GM21423 (cell line): Measurements from ENCODE around the gene SLC48A1.

Source experiments
- ATAC-seq: cut with Tn5 transposase; IDR thresholded peaks from one replicate; pipeline ENCODE4 v1.9.1; 2021; ENCODE audit warnings: mild to moderate bottlenecking, moderate library complexity; ENCODE audit not compliant: unreplicated experiment

Gene SLC48A1

DNA sequence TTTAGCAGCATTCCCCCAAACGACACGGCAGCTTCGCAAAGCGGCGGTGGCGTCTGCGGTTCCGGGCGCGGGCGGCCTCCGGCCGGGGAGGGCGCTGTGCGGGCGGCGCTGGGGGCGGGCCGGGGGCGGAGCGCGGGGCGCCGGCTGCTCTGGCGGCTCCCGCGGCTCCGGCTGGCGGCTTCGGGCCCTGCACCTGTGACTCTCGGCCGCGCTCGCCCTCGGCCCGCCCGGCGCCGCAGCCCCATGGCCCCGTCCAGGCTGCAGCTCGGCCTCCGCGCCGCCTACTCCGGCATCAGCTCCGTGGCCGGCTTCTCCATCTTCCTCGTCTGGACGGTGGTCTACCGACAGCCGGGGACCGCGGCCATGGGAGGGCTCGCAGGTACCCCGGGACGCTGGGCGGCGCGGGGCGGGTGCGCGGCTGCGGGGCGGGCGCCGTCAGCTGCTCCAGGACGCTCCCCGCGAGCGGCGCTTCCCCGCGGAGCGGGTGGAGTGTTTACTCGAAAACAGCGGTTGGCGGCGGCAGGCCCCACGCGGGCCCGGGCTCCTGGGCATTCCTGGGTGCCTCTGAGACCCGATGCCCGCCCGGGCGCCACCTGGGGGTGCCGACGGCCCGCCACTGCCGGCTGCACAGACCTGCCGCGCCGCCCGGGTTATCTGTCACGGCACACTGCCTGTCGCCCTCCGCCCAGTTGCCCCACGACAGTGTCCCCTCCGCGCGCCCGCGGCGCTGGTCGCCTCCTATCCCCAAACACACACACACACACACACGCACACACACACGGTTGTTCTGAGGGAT is at the start of gene SLC48A1:
SLC48A1 (plus strand) TSS at position 177 of the 796 bp plus-strand sequence; CDS start at position 244, 67 bp downstream.
- ATAC-seq: peak; percentile 72

DNA sequence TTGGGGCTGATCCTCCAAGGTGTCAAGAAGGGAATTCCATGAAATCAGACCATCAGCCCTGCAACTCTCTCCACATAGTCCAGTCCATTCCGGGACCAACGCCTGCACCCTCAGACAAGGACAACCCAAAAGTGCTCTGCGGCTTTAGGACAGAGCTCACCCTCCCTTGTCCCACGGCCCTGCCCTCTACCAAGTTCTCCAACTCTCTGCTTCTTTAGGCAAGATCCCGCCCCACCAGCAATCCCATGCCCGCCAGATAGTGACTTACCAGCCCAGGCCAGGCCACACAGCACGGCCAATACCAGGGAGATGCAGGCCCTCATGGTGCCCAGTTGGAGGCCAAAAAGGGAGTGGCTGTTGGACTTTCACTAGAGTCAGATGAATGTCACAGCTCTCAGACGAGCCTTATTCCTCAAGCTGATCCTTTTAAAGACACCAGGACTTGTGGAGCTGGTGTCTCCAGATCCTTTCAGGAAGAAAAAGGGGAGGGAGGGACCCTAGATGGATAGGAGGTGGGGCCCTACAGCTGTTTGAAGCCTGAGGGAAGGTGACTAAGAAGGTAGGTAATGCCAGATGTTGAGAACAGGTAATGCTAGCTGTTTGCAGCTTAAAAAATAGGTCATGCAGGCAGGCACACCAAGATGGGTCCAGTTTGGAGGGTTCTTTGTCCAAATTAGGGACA is 47.8 kb upstream of the SLC48A1 start, which contains the start of gene ENDOU:
ENDOU (minus strand) TSS at position 400 of the 682 bp plus-strand sequence; CDS start at position 323, 77 bp downstream.
- no peak for ATAC-seq

DNA sequence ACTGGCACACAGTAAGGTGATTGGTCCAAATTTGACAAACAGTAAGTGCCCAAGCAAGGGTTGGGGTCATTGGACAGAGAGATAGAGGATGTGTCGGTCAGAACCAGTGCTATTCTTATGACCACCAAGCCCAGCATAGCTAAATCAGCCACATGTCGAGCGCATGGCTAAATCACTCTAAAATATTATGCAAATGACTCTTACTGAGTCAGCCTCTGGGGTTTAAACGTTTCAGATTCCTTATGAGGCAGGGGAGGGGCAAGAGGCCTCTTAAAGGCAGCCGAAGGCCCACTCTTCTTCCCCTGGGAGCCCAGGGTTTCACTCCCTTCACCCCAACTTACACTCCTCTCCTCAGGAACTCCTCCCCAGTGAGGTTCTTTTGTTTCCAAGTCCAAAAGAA is 47.1 kb upstream of the SLC48A1 start:
- ATAC-seq: peak; percentile 76

DNA sequence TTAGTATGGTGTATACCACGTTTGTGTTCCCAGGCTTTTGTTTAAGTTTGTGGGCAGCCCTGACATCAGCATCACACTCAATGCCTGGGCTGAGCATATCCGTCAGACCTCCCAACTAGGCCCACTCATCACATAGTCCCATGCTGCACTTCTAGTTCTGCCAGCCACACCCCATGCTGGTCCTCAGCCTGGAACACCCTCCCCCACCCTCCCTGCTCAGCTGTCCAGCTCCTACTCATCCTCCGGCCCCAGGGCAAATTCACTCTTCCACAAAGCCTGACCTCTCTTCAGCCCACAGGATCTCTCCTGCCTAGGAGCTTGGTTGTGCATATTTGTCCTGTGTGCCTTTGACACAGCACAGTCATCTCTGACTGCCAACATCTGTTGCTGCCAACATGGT is 43.8 kb upstream of the SLC48A1 start:
- no peak for ATAC-seq

DNA sequence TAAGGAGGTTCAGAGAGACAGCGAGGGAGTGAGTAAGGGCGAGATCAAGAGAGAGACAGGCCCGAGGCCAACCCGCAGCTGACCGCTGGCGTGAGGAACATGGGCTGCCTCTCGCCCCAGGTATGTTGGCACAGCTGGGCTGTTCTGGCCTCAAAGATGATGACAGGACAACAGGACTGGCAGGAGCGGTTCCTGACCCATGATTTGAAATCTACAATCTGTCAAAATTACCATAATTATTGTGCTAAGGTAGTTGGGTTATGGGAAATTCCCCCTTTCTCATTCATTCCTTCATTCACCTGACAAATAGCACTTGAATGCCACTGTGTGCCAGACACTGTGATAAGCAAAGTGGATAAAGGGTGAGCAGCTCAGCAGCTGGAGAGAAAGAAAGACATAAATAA is 42.7 kb upstream of the SLC48A1 start:
- no peak for ATAC-seq

DNA sequence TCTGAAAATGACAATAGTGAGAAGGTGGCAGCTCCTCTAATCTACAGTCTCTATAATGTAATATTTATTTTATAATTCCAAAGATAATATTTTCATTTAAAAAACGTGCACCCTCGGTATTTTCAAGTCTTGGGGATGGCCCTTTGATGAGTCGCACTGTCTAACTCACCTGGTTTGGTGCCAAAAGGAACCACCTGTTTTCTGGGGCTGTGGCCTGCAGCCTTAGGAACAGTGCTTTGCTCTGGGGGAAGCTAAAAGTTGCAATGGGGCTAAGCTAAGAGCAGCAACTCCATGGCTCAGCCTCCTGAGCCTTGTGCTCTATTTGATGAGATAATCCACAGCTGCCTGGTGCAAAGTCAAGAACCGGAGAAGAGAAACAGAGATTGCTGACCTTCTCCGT is 41.3 kb upstream of the SLC48A1 start:
- no peak for ATAC-seq

DNA sequence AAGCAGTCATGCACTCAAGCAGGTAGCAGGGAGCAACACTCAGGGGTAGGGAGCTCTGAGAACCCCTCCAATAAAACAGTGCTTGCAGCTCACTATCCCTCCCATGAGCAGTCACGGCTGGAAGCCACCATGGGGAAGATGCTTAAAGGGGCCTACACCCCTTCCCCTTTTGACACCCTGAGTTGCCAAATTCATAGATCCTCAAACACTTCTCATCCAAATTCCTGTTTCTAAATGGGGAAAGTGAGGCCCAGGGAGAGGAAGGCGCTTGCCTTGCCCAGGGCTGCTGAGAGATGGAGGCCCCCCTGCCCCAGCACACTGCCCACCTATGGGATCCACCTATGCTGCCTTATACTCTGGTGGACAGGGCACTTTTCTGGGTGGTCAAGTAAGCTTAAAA is 40.5 kb upstream of the SLC48A1 start:
- ATAC-seq: no peak

DNA sequence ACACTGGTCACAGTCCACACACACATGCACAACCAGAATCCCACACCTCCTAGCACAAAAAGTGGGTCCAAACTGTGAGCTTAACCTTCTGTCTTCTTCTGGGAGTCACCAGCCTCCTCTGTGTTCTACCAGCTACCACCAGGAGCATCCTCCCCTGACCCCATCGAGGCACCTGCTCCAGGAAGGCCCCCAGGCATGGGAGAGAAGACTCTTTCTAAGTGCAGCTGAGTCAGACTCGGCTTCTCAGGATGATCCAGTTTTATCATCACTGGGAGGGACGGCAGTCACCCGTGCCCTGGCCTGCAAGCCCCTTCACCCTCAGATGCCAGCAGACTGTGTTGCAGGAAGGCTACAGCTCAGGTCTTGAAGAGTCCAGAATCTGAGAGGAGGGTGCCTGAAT is 39.9 kb upstream of the SLC48A1 start:
- ATAC-seq: no peak

DNA sequence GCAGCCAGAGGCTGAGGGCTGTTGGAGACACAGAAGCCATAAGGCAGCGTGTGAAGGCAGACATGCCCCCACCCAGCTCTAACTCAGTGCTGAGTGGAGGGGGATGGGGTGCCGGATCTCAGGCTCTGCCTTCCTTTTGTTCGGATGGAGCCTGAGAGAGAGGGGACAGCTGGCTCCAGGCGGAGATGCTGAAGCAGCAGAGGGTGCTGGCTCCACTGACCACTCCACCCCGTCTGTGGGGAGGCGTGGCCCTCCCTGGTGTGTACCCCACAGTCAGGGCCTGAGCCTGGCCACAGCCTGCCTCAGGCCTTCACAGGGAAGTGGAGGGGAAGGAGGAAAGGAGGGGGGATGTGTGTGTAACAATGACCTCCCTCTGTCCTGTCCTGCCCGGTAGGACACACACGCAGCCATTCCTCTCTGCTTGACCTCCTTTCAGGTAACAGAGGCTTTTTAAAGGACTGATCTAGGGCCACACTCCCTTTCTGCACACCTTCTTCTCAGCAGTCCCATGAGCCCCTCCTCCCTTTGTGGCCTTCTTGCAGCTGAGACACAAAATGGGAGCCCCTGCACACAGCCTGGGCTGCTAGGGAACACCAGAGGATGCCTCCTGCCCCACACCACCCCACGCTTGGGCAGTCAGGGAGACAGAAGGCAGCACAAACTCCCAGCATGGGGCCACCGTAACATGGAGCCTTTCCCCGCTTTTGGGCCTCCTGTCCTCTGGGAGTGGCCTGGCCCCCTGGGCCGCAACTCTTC is 38.1 kb upstream of the SLC48A1 start:
- no peak for ATAC-seq

DNA sequence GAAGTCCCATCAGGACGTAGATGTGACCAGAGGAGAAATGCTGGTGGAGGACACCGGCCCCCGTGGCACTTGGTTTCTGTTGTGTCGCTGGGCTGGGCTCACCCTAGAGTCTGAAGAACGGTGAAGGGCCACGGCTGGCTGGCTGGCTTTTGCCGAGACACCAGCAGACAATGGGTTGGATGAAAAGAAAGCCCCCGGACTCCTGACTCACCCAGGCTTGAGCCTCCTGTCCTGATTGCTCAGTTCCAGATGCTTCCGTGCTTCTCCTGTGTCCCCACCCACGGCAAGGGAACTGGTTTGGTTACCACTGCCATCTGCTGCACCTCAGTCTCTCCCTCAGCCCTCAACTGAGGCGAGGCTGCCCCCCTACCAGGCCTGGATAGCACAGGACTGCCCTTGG is 37.4 kb upstream of the SLC48A1 start:
- ATAC-seq: no peak

DNA sequence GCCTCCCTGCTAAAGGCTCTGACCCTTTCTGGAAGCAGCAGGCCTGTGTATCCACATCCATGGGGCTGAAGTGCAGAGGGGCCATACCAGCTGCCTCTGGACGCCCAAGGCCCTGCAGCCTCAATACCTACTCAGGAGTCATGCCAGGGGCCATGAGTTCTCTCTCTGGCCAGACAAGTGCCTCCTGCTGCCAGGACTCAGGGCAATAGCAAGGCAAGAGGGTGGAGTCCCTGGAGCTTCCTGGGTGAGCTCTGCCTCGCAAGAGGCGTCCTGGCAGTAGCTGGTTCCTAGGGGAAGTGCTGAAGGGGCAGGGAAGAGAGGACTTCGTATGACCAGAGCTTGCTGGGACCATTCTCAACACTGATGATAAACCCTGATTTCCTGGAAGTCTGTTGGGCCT is 36.8 kb upstream of the SLC48A1 start:
- no peak for ATAC-seq

DNA sequence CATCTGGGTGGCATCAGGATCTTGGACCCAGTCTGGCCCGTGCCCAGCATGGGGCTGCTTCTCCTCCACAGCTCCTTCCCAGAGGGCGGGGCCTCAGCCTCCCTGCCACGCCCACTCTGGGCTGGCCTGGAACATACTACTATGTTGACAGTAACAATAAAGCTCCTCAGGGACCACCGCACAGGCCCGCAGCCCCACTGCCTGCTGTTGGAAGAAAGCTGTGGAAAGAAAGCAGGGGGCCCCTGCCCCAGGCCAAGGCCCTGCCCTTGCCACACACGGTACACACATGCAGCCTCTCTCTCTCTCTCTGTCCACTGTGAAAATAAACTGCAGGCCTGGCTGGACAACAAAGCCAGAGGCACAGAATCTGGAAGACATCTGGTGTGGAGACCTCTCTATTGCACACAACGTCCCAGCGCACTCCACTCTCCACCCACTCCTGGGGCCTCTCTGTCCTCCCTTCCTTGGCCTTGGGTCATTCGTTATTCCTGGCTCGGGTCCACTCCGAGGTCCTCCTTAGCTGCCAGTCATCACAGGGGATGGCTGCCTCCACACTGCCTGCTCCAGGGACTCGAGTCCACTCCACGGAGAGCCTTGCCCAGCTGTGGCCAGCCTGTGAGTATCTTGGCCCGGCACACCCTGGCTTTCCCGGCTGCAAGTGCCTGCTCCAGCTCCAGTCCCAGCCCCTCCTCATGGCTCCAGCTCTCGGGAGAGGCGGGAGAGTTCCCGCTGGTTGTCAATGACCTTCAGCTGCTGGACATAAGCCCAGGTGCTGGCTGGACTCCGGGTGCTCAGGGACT is 36.0 kb upstream of the SLC48A1 start:
- ATAC-seq: no peak

DNA sequence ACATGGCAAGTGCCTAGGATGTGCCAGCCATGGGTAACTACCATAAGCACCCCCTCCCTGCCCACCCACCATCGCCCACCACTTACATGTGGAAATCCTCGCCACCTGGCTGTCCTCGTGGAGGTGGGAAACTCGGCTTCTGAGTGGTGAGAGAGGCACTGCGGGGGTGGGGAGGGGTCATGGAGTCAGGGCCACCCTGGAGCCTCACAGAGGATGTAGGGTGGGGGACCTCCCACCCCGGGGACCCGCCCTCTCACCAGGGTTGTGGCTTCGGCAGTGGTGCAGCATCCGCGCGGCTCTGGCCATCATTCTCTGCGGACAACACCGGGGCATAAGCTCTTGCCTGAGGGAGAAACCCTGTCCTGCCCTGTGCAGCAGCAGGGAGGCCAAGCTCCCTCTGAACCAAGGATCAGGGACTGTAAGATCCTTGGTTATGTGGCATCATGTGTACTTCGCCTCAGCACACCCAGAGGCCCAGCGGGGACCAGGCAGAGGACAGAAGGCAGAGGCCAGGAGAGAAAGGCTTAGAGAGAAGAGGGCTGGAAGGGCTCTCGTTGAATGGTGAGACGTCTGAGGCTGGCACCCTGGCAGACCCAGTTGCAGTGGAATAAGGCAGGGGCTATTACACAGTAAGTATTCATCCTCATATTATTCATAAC is 35.0 kb upstream of the SLC48A1 start:
- no peak for ATAC-seq

DNA sequence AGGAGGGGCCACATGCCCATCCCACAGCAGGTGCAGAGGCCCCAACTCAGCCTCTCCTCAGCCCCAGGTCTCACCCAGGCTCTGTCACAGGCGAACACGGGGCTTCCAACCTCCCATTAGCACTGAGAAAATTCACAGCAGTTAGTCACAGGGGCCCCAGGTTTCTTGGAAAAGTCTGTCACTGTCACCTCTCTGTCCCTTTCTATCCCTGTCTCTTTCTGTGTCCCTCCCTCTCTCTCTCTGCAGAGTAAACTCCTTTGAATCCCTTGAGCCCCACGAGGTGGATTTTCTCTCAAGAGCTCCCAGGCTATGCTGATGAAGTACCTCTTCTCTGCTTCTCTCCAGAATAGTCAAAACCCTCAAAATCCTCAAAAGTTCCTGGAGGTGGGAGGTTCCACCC is 33.7 kb upstream of the SLC48A1 start:
- no peak for ATAC-seq

DNA sequence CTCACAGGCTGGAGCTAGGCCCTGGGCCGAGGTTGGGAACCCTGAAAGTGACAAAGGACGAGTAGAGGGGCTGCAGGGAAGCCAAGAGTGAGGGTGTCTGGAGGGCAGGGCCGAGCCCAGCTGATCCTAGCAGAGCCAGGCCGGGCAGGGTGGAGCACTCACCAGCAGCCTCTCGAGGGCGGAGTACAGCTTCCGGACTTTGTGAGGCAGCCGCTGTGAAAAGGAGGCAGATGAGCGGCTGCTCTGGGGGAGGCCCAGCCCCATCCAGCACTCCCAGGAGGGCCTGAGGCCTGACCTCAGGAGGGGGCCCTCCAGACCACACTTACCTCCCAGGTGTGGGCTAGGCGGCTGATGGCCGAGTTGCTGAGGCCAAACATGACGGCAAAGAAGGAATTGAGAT is 33.1 kb upstream of the SLC48A1 start:
- ATAC-seq: peak; percentile 66

DNA sequence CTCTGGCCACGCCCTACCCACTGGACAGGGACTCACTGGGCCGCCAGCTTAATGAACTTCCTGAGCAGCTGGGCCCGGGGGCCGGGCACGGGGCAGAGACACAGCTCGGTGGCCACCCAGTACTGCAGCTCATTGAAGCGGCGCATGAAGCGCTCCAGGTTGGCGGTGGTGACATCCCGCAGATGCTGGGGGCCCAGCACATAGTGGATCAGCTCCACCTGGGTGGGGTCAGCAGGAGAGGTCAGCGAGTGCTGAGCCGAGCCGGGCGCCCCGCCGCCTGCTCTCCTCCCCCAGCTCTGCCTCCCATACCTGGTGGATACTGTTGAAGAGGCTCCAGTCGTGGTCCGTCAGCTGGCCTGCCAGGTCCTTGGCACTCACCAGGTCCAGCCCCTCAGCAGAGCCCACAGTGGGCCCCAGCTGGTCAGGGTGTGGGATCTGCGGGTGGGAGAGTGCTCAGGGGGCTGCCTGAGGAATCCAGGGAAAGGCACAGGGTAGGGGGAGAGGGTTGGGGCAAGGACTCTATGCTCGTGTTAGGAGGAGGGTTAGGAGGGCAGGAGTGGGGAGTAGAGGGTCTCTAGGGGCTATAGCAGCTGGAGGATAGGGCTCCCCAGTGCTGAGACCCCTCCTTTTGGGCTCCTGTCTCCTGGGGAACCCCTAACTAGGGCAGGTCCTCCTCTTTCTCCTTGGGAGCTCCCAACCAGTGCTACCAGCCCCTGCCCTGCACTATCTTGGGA is 32.3 kb upstream of the SLC48A1 start:
- peak; percentile 42 for ATAC-seq

DNA sequence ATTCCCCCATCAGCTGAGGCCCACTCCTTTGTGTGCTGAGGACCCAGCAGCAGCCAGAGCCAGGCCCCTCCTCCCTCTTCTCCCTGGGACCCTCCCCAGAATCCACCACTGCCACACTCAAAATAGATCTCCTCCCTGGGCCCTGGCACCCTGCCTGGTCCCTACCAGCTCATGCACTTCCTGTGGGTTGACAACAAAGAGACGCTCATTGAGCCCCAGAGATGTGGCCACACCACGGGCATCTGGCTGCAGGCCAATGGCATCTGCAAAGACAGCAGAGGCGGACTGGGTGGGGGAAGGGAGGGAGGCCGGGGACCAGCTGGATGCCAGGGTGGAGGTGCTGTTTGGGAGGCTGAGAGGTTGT is 31.7 kb upstream of the SLC48A1 start:
- ATAC-seq: peak; percentile 31

DNA sequence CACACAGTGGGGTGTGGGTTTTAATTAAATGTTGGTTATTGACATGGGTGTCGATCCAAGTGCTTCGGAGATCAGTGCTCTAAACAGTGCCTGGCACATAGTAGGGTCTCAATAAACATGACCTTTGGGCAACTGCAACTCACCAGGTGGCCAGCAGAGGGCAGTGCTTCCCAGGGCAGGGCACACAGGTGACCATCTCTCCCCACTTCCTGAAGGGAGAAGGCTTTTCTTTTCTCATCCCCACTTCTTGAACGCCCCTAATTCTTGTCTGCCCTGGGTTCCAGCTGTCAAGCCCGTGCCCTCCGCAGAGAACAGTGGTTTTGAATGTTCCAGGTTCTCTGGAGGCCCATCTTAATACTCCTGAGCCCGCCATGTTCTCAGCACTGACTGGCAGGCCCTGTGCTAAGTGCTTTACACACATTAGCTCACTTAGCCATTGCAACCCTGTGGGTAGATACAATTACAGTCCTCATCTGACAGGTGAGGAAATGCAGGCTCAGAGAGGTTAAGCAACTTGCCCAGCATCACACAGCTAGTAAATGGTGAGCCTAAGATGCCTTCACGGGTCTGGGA is 30.7 kb upstream of the SLC48A1 start:
- no peak for ATAC-seq

DNA sequence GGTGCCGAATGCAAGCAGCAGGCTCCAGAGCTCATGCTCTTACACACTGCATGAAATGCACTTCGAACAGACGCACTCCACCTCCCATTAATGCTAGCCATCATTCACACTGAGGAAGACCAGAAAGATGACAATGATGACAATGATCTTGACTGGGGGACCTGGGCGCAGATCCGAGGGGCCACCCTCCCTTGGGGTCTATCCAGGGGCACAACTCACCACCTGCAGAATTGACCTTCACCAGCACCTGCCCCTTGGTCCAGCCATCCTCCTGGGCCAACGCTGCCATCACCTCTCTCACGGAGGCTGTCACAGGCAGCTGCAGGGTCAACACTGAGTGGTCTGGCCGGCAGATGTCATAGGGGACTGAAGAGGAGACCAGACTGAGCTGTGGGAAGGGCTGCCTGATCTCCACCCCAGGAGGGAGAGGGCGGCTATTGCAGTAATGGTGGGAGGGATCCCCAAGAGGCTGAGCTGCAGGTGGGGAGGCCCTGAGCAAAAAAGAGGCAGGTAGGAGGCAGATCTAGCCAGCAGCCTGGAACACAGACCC is 29.7 kb upstream of the SLC48A1 start:
- ATAC-seq: no peak
